Heart right ventricle (tissue), 16 donors: ENCODE results near the gene EXOC6. TPM values are rescaled to one million over a fixed set of nuclear protein-coding genes. Genes with fewer than 3 reads are reported as not detected.

ENCODE experiments used
- ATAC-seq, 8 donors: fragments of 200-7000 bp; cut with Tn5 transposase; one replicate each; pipeline ENCODE4 v1.9.1; 2020; ENCODE audit warnings: mild to moderate bottlenecking in 8 of 8, moderate library complexity in 8 of 8, moderate number of reproducible peaks in 1 of 8
- DNase-seq, 2 donors: peaks; one replicate each; pipeline ENCODE4 v3.0.0-alpha.2; 2020
- H3K27ac ChIP-seq, 10 donors: fragments of 200-600 bp; sonication (generic) in 2 of 10; one replicate each; pipeline versions ENCODE4 v1.5.0 to v1.8.0; 2020 to 2022; ENCODE audit warnings: mild to moderate bottlenecking in 3 of 10
- H3K27me3 ChIP-seq, 7 donors: fragments of 200-600 bp; one replicate each; pipeline ENCODE4 v1.8.0; 2021 to 2022; ENCODE audit warnings: mild to moderate bottlenecking in 2 of 7
- H3K36me3 ChIP-seq, 9 donors: fragments of 200-600 bp; sonication (generic) in 1 of 9; one replicate each; pipeline versions ENCODE4 v1.5.0 to v1.8.0; 2020 to 2022; ENCODE audit warnings: mild to moderate bottlenecking in 2 of 9
- H3K4me1 ChIP-seq, 9 donors: fragments of 200-600 bp; sonication (generic) in 1 of 9; one replicate each; pipeline versions ENCODE4 v1.5.0 to v1.8.0; 2020 to 2022; ENCODE audit warnings: mild to moderate bottlenecking in 4 of 9
- H3K4me3 ChIP-seq, 10 donors: fragments of 200-600 bp; sonication (generic) in 2 of 10; one replicate each; pipeline versions ENCODE4 v1.5.0 to v1.8.0; 2020 to 2022; ENCODE audit warnings: mild to moderate bottlenecking in 7 of 10, moderate library complexity in 2 of 10
- H3K9me3 ChIP-seq, 11 donors: fragments of 200-600 bp in 10 of 11; sonication (generic) in 2 of 11; one replicate each; pipeline versions ENCODE4 v1.5.0 to v1.8.0; 2013 to 2022; ENCODE audit warnings: mild to moderate bottlenecking in 2 of 11, control low read depth in 1 of 11, moderate library complexity in 1 of 11
- WGBS, 2 donors: extraction: QIAGEN DNeasy Blood & Tissue Kit; methylation state at CpG; one replicate each; pipeline ENCODE4 v1.1.7; 2013; ENCODE audit warnings: inconsistent platforms in 1 of 2; 5-methylcytosine and 5-hydroxymethylcytosine counted together
- intact Hi-C, 10 donors: fragments of 100-400 bp; cut with DNase I; formaldehyde crosslinking; loops; one replicate each; pipeline versions ENCODE4 v1.11.1 to v1.14.2; 2022
- polyA plus RNA-seq, 2 donors: library from polyadenylated mRNA; stranded (reverse); fragments of 200-250 nt; gene quantifications; one replicate each; pipeline ENCODE4 v1.2.3, GENCODE V29; 2013
- total RNA-seq, 10 donors: library from RNA; stranded (reverse); fragmentation: NEBNext Ultra II Directional in 3 of 10; extraction: Animal tissue kit (Norgen Biotek cat#: 25700) in 3 of 10; gene quantifications; one replicate each; pipeline versions ENCODE4 v1.2.1 to v1.2.4, GENCODE V29; 2021 to 2023
- TF ChIP-seq, protein P1 (sequence below), 9 donors: fragments of 200-600 bp; sonication (generic) in 2 of 9; IDR thresholded peaks; one replicate each; pipeline versions ENCODE4 v1.5.0 to v1.8.0; 2021 to 2022; ENCODE audit warnings: antibody characterized with exemption in 9 of 9, mild to moderate bottlenecking in 5 of 9, moderate library complexity in 1 of 9
- donor health status: Arrhythmogenic right ventricular cardiomyopathy.
- donor health status: ischemic (EF 13 %, LVEDD 7.1; RV severe dilation, severe dysfunction).
- donor health status: healthy with polysubstance abuse.
- donor health status: DM: no; HTN: yes; CAD: no.
- donor health status: DM: no; HTN: no; CAD: no.
- donor health status: ischemic (EF 25% LVEDD 6.9; RV normal size, moderate dysfunction).
- donor health status: ischemic (EF 25% LVEDD 5.7; RV mildly dilated, moderate dysfunction).
- donor health status: healthy.
- donor health status: DM: yes; HTN: yes; CAD: no.
- donor health status: Ischemic cardiomyopathy.
- donor health status: ischemic (EF 35%, LVEDD 5.7; RV mildly dilated, moderate dysfunction).
- donor health status: nonischemic (EF 11% LVEDD 7.7; RV severe dilation, severe dysfunction).
- donor health status: DM: yes; HTN: yes; CAD: no.
- donor health status: PGD.
- donor health status: ischemic (EF 29% LVEDD 5.4; RV normal size, mild dysfunction).
- donor health status: nonischemic (EF 23%, LVEDD 6.1; RV moderate dilation, normal function).

Gene EXOC6
- total and polyA plus RNA-seq, 12 donors: 3.3 to 11.7 (median 9.2) TPM

DNA sequence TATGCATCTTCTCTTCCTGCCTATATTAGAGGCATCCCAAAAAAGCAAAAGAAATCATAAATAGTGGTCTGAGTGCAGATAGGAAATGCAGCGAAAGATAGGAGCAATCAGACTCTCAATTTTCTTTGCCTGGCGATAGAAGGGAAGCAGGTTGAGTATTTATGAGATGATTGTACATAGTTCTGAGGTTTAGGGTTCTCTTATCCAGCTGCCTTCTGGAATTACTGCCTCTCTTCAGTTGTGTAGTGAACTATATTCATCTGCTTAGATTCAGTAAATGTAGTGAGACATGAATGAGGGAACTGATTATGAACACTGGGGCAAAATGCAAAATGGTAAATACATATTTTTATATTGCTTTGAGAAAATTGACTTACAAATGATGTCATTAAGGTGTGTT is 119.3 kb downstream of the EXOC6 start:
- Histone ChIP-seq H3K4me3 (no peak overlapping the region), H3K27ac (no peak overlapping the region), H3K4me1 (peaks cover 0 to 8% (median 0%) of the 10 kb centered on the region in 9 donors), H3K36me3 (peaks cover 0 to 34% (median 0%) of the 10 kb centered on the region in 9 donors), H3K9me3 (peaks cover 0 to 5% (median 0%) of the 10 kb centered on the region in 11 donors), H3K27me3 (no peaks in the 10 kb centered on the region)
- TF ChIP-seq, protein P1, sequence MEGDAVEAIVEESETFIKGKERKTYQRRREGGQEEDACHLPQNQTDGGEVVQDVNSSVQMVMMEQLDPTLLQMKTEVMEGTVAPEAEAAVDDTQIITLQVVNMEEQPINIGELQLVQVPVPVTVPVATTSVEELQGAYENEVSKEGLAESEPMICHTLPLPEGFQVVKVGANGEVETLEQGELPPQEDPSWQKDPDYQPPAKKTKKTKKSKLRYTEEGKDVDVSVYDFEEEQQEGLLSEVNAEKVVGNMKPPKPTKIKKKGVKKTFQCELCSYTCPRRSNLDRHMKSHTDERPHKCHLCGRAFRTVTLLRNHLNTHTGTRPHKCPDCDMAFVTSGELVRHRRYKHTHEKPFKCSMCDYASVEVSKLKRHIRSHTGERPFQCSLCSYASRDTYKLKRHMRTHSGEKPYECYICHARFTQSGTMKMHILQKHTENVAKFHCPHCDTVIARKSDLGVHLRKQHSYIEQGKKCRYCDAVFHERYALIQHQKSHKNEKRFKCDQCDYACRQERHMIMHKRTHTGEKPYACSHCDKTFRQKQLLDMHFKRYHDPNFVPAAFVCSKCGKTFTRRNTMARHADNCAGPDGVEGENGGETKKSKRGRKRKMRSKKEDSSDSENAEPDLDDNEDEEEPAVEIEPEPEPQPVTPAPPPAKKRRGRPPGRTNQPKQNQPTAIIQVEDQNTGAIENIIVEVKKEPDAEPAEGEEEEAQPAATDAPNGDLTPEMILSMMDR (IDR thresholded peaks at IDR 0.05): no peak
- intact Hi-C loops: no loop called here
- no peak for ATAC-seq
- 98% methylated on average over 2 of the region's 2 CpGs for WGBS, 2 donors
- no peak for DNase-seq

GRCh38 chr10:92969151-92969550 is 120.8 kb downstream of the EXOC6 start:
- no peaks in the 10 kb centered on the region for H3K27me3 ChIP-seq
- WGBS, 2 donors: 88 to 93% methylated on average over 1 of the region's 1 CpG
- peaks cover 0 to 42% (median 0%) of the 10 kb centered on the region in 9 donors for H3K36me3 ChIP-seq
- H3K4me3 ChIP-seq: no peak overlapping the region
- peaks cover 0 to 9% (median 0%) of the 10 kb centered on the region in 9 donors for H3K4me1 ChIP-seq
- no peak overlapping the region for H3K27ac ChIP-seq
- ATAC-seq: no peak
- intact Hi-C loops: no loop called here
- DNase-seq: no peak
- peaks cover 0 to 10% (median 0%) of the 10 kb centered on the region in 11 donors for H3K9me3 ChIP-seq
- TF ChIP-seq, protein P1 (IDR thresholded peaks at IDR 0.05): no peak

GRCh38 chr10:92970301-92971070 is 122.2 kb downstream of the EXOC6 start:
- no peak for ATAC-seq

GRCh38 chr10:92972066-92972870 is 123.9 kb downstream of the EXOC6 start:
- Histone ChIP-seq H3K9me3 (peaks cover 0 to 10% (median 0%) of the 10 kb centered on the region in 11 donors), H3K27ac (no peak overlapping the region), H3K36me3 (peaks cover 0 to 42% (median 0%) of the 10 kb centered on the region in 9 donors), H3K4me1 (peaks cover 0 to 9% (median 0%) of the 10 kb centered on the region in 9 donors), H3K4me3 (no peak overlapping the region), H3K27me3 (no peaks in the 10 kb centered on the region)
- no peak for DNase-seq
- ATAC-seq: no peak
- WGBS, 2 donors: 65 to 68% methylated on average over 3 of the region's 3 CpGs
- intact Hi-C loops: no loop called here
- TF ChIP-seq, protein P1 (IDR thresholded peaks at IDR 0.05): no peak

More at GRCh38 chr10:92970301-92971070, 122.2 kb downstream of the EXOC6 start:
- no peak for DNase-seq
- H3K4me3 ChIP-seq: no peak overlapping the region
- H3K27ac ChIP-seq: no peak overlapping the region
- 90 to 96% methylated on average over 3 of the region's 3 CpGs for WGBS, 2 donors
- no peaks in the 10 kb centered on the region for H3K27me3 ChIP-seq
- peaks cover 0 to 9% (median 0%) of the 10 kb centered on the region in 9 donors for H3K4me1 ChIP-seq
- TF ChIP-seq, protein P1 (IDR thresholded peaks at IDR 0.05): no peak
- peaks cover 0 to 42% (median 0%) of the 10 kb centered on the region in 9 donors for H3K36me3 ChIP-seq
- H3K9me3 ChIP-seq: peaks cover 0 to 10% (median 0%) of the 10 kb centered on the region in 11 donors
- intact Hi-C loops: no loop called here
